Small intestine (tissue), 7 donors: ENCODE results near the gene ITPRIPL2. TPM values are rescaled to one million over a fixed set of nuclear protein-coding genes. Genes with fewer than 3 reads are reported as not detected.
A peak's percentile ranks its signal among the peaks of the same experiment; 100 is the strongest.

Source experiments
- DNase-seq, 2 donors: peaks; one replicate each; pipeline versions ENCODE4 v3.0.0 to v3.0.0-alpha.2; 2013
- FAIRE-seq: peaks from 2 replicates; lab custom pipeline; 2012; peaks lifted over from hg19 to GRCh38; lab: Jason Lieb, UNC
- H3K27ac ChIP-seq, 3 donors: one replicate each; pipeline ENCODE4 v1.5.1; 2013; ENCODE audit warnings: low read length in 2 of 3, mild to moderate bottlenecking in 2 of 3, control low read depth in 1 of 3, inconsistent platforms in 1 of 3, low read depth in 1 of 3, moderate library complexity in 1 of 3
- H3K27me3 ChIP-seq, 3 donors: one replicate each; pipeline ENCODE4 v1.6.1; 2013; ENCODE audit warnings: low read length in 3 of 3, inconsistent platforms in 1 of 3; ENCODE audit not compliant: control insufficient read depth in 3 of 3, insufficient read depth in 3 of 3
- H3K36me3 ChIP-seq, 3 donors: one replicate each; pipeline ENCODE4 v1.6.1; 2013; ENCODE audit warnings: low read length in 3 of 3, inconsistent platforms in 1 of 3, low read depth in 1 of 3, mild to moderate bottlenecking in 1 of 3, moderate library complexity in 1 of 3; ENCODE audit not compliant: control insufficient read depth in 3 of 3, insufficient read depth in 2 of 3
- H3K4me1 ChIP-seq, 3 donors: one replicate each; pipeline ENCODE4 v1.6.1; 2013; ENCODE audit warnings: low read length in 2 of 3, inconsistent platforms in 1 of 3, low read depth in 1 of 3, mild to moderate bottlenecking in 1 of 3, moderate library complexity in 1 of 3; ENCODE audit not compliant: control insufficient read depth in 3 of 3, insufficient read depth in 2 of 3
- H3K4me3 ChIP-seq, 3 donors: one replicate each; pipeline ENCODE4 v1.5.1; 2013; ENCODE audit warnings: low read length in 3 of 3, control low read depth in 1 of 3, inconsistent platforms in 1 of 3, low read depth in 1 of 3, mild to moderate bottlenecking in 1 of 3, moderate library complexity in 1 of 3
- H3K9me3 ChIP-seq, 2 donors: one replicate each; pipeline ENCODE4 v1.6.1; 2013; ENCODE audit warnings: low read depth in 1 of 2, low read length in 1 of 2; ENCODE audit not compliant: control insufficient read depth in 2 of 2, insufficient read depth in 1 of 2
- WGBS, 3 donors: extraction: QIAGEN DNeasy Blood & Tissue Kit; methylation state at CpG; one replicate each; pipeline ENCODE4 v1.1.7; 2013; 5-methylcytosine and 5-hydroxymethylcytosine counted together
- polyA plus RNA-seq, 4 donors: library from polyadenylated mRNA; stranded (reverse) in 3 of 4; unstranded in 1 of 4; fragments of 200-250 nt in 3 of 4; fragments of 120-200 nt in 1 of 4; gene quantifications; one replicate each; pipeline versions ENCODE4 v1.2.1 to v1.2.3, GENCODE V29; 2013
- donor health status: healthy with polysubstance abuse.
- donor health status: control.
- donor health status: control.
- donor health status: Bipolar disorder and iron deficiency.
- donor health status: healthy.

The ITPRIPL2 gene
- polyA plus RNA-seq, 4 donors = 3.6 to 7.2 (median 6.1) TPM

DNA sequence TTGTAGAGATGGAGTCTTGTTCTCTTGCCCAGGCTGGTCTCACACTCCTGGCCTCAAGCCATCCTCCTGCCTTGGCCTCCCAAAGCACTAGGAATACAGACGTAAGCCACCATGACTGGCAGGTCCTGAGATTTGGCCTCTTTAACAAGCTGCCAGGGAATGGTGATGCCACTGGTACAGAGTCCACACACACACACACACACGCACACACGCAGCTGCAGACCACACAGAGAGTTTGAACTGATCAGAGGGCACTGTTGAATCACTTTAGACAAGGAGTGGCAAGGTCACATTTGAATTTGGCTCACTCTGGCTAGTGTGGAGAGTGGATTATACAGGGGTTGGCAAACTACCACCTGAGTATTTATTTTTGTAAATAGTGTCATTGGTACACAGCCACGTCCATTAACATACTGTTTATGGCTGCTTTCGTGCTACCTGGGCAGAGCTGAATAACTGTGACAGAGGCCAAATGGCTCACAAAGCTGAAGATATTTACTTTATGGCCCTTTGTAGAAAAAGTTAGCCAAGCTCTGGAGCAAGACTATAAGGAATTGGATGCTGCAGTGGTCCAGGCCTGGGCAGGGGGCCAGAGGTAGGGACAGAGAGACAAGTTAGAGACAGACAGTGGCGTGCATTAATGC, 9.9 kb downstream of the ITPRIPL2 start:
- no peak for FAIRE-seq
- Histone ChIP-seq H3K4me1 (peaks cover 0 to 7% (median 0%) of the 10 kb centered on the region in 3 donors), H3K27me3 (no peaks in the 10 kb centered on the region), H3K9me3 (peaks cover 0 to 5% of the 10 kb centered on the region in 2 donors), H3K27ac (peak overlapping the region in 2 of 3 donors; percentile 51 to 76), H3K36me3 (peaks cover 0 to 5% (median 0%) of the 10 kb centered on the region in 3 donors), H3K4me3 (no peak overlapping the region)
- DNase-seq = peak; percentile 72 to 96
- WGBS, 3 donors = 14 to 58% (median 34%) methylated on average over 6 of the region's 6 CpGs

DNA sequence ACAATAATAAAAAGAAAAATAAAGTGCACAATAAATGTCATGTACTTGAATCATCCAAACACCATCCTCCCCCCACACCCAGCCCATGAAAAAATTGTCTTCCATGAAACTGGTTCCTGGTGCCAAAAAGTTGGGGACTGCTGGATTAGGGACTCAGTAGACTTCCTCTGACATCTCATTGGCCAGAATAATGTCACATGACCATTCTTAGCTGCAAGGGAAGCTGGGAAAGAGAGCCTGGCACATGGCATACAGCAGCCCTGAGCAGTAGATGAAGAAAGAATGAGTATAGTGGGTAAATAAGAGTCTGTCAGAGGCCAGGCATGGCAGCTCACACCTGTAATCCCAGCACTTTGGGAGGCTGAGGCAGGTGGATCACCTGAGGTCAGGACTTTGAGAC, 12.5 kb downstream of the ITPRIPL2 start:
- Histone ChIP-seq H3K4me1 (peaks cover 0 to 8% (median 5%) of the 10 kb centered on the region in 3 donors), H3K36me3 (peaks cover 0 to under 1% (median 0%) of the 10 kb centered on the region in 3 donors), H3K27ac (no peak overlapping the region), H3K27me3 (no peaks in the 10 kb centered on the region), H3K4me3 (no peak overlapping the region), H3K9me3 (peaks cover 0 to 5% of the 10 kb centered on the region in 2 donors)
- DNase-seq = no peak
- no peak for FAIRE-seq

DNA sequence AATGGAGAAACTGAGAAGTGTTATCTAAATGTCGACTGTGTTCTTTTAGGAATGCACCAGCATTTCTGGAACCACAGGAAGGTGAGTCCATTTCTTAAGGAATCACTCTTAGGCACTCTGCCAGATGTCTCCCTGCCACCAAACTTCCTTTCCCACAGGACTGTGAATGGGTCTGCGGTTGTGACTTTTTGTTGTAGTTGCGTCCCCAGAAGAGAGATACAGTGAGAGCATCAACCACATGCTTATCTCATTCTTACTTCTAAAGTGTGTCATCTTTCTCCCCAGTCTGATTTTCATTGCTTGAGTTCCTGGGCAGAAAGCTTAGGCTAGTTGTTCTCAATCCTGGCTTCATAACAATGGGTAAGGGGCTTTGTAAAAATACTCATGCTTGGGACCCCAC, 13.4 kb downstream of the ITPRIPL2 start:
- WGBS, 3 donors = 62 to 82% (median 78%) methylated on average over 3 of the region's 3 CpGs

GRCh38 chr16:19127674-19128131, 13.9 kb downstream of the ITPRIPL2 start:
- no peak for DNase-seq
- FAIRE-seq = no peak
- Histone ChIP-seq H3K36me3 (no peaks in the 10 kb centered on the region), H3K27me3 (no peaks in the 10 kb centered on the region), H3K9me3 (peaks cover 0 to 5% of the 10 kb centered on the region in 2 donors), H3K4me3 (no peak overlapping the region), H3K27ac (peak overlapping the region in 1 of 3 donors; percentile 66), H3K4me1 (peaks cover 0 to 11% (median 8%) of the 10 kb centered on the region in 3 donors)
- 53 to 75% (median 56%) methylated on average over 3 of the region's 3 CpGs for WGBS, 3 donors

More for the DNA sequence above, 13.4 kb downstream of the ITPRIPL2 start:
- no peaks in the 10 kb centered on the region for H3K27me3 ChIP-seq
- H3K4me1 ChIP-seq = peaks cover 0 to 10% (median 8%) of the 10 kb centered on the region in 3 donors
- peak overlapping the region in 1 of 3 donors; percentile 66 for H3K27ac ChIP-seq
- H3K4me3 ChIP-seq = no peak overlapping the region
- no peak for DNase-seq
- peaks cover 0 to 5% of the 10 kb centered on the region in 2 donors for H3K9me3 ChIP-seq
- no peak for FAIRE-seq
- H3K36me3 ChIP-seq = no peaks in the 10 kb centered on the region

DNA sequence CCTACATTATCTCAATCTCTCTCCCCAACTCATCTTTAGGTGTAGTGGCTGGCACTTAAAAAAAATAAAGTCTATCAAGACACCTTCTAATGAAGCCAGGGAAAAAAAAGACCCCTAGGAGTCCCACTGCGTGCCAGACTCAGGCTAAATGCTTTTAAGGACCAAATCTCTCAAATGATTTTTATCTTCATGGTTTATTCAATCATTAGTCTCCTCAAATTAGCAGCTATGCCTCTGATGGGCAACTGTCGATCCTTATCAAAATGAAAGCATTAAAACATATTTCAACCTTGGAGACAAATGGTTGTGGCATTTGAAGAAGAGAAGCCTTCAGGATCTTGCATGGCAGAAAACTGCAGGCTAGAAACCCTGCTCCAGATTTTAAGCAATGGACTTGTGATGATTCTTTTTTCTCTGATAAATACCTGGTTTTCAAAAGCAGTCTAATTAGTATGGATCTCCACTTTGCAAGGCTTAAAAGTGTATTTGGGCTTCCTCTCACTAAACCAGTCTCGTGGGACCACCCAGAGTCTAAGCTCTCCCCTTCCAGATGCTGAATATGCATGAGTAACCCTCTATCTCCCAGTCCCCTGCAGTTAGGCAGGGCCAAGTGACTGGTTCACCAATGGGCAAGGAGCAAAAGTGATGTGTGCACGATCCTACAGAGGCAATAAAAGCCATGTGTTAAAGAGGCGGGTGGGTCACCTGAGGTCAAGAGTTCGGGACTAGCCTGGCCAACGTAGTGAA, 14.9 kb downstream of the ITPRIPL2 start:
- Histone ChIP-seq H3K4me1 (peaks cover 0 to 11% (median 8%) of the 10 kb centered on the region in 3 donors), H3K27ac (no peak overlapping the region), H3K36me3 (no peaks in the 10 kb centered on the region), H3K4me3 (no peak overlapping the region), H3K27me3 (no peaks in the 10 kb centered on the region), H3K9me3 (peaks cover 0 to 5% of the 10 kb centered on the region in 2 donors)
- WGBS, 3 donors = 45 to 62% (median 51%) methylated on average over 7 of the region's 7 CpGs
- DNase-seq (no peak), FAIRE-seq (no peak)

DNA sequence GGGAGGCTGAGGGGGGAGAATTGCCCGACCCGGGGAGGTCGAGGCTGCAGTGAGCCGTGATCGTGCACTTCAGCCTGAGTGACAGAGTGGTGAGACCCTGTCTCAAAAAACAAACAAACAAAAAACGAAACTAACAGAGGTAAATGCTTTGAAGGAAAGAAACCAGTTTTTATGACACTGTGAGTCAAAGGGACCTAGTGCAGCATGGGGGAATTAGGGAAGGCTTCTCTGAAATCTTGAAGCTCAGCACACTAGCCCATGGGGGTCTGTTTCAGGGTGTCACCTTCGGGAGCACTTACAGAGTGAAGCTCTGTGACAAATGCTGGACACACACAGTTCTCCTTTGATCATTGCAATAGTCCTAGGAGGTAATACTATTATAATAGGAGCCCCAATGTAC, 16.6 kb downstream of the ITPRIPL2 start:
- H3K27me3 ChIP-seq = no peaks in the 10 kb centered on the region
- no peak overlapping the region for H3K4me3 ChIP-seq
- WGBS, 3 donors = 27 to 47% (median 38%) methylated on average over 7 of the region's 7 CpGs
- DNase-seq (no peak), FAIRE-seq (no peak)
- peaks cover 0 to 11% (median 6%) of the 10 kb centered on the region in 3 donors for H3K4me1 ChIP-seq
- peak overlapping the region in 2 of 3 donors; percentile 66 to 87 for H3K27ac ChIP-seq
- no peaks in the 10 kb centered on the region for H3K36me3 ChIP-seq
- peaks cover 0 to 5% of the 10 kb centered on the region in 2 donors for H3K9me3 ChIP-seq

GRCh38 chr16:19130852-19131824, 17.4 kb downstream of the ITPRIPL2 start:
- H3K27me3 ChIP-seq = no peaks in the 10 kb centered on the region
- no peak overlapping the region for H3K4me3 ChIP-seq
- H3K36me3 ChIP-seq = no peaks in the 10 kb centered on the region
- peaks cover 0 to 4% of the 10 kb centered on the region in 2 donors for H3K9me3 ChIP-seq
- no peak for DNase-seq
- 33 to 55% (median 54%) methylated on average over 11 of the region's 11 CpGs for WGBS, 3 donors
- FAIRE-seq = no peak
- peaks cover 0 to 18% (median 9%) of the 10 kb centered on the region in 3 donors for H3K4me1 ChIP-seq
- H3K27ac ChIP-seq = peak overlapping the region in 2 of 3 donors; percentile 66 to 87

DNA sequence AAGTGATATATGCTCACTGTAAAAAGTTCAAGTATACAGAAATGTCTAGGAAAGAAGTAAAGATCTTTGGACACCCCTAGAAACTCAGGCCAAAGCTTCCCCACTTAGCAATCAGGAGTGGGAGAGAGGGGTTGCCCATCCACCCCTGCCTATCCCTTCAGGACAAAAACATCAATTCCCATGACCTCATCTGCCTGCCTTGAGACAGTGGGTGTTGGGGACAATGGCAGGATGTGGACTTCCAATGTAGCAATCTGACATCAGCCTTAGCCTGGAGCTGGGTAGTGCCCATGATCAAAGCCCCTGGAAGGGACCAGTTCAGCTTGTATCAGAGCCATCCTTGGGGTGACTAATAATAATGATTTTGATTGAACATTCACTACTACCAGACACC, 18.1 kb downstream of the ITPRIPL2 start:
- no peaks in the 10 kb centered on the region for H3K9me3 ChIP-seq
- peak overlapping the region in 2 of 3 donors; percentile 66 to 87 for H3K27ac ChIP-seq
- no peak overlapping the region for H3K4me3 ChIP-seq
- no peaks in the 10 kb centered on the region for H3K36me3 ChIP-seq
- DNase-seq (no peak), FAIRE-seq (no peak)
- H3K27me3 ChIP-seq = no peaks in the 10 kb centered on the region
- H3K4me1 ChIP-seq = peaks cover 0 to 23% (median 9%) of the 10 kb centered on the region in 3 donors
